Stimulated activated CD4-positive, alpha-beta T cell treated with anti-CD3 and anti-CD28 coated beads, Interleukin-1b, Interleukin-23, amount 100 ng/mL, for 1 hour (primary cell): Measurements from ENCODE around the gene NUF2.
"Not testable (repeated sequence)": the region's sequence is repeated elsewhere in the genome, so short reads cannot be mapped to it uniquely, and the experiment has no call there.

ENCODE experiments used
- DNase-seq, 2 donors: peaks; one replicate each; pipeline ENCODE4 v3.0.0-alpha.2; 2020; ENCODE audit warnings: low read depth in 2 of 2

NUF2 gene

GRCh38 chr1:163335216-163335615, 13.5 kb downstream of the NUF2 start:
- DNase-seq, result no peak

DNA sequence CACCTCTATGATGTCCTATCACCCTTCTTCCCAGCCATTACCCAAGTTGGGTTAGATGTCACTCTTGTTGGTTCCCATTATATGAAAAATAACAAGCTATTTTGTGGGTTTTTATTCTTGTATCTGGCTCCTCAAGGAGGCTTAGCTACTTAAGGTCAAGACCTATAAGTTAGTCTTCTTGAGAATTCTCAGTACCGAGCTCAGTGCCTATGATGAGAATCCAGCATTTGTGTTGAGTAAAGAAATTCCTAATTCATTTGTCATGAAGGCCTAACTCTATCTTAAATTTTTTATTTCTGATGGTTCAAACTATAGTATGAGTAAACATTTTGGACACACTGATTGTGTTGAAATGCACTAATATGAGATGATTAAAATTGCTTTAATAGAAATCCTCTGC, 15.9 kb downstream of the NUF2 start:
- no peak for DNase-seq

DNA sequence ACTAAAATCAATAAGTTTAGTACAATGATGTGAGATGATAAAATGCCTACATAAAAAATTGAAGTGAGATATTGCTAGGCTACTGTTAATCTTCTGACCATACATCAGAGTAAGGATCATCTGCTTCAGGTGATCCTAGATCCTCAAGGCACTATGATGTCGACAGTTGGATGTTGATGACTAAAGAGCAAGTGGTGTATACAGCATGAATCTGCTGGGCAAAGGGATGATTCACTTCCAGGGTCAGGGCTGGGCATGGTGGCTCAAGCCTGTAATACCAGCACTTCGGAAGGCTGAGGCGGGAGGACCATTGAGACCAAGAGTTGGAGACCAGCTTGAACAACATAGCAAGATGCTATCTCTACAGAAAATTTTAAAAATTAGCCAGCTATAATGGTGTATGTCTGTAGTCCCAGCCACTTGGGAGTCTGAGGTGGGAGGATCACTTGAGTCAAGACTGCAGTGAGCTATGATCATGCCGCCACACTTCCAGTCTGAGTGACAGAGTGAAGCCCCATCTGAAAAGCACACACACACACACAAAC, 24.6 kb downstream of the NUF2 start:
- no peak for DNase-seq

DNA sequence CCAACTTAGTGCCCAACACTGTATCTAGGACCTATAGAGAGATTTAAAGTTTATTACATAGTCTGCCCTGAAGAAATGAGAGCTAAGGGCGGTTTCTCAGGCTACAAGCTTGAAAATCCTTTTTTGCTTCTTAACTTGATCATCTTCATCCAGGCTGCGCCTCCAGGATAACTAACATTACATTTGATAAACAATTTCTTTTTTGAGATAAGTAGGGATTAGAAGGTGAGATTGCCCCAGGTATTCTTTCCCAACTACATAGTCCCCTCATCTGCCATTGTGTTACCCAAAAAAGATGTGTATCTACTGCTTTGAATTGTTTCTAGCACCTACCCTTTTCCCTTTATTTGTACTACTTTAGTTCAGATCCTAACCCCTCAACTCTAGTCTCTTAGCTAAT, 25.4 kb downstream of the NUF2 start:
- no peak for DNase-seq

DNA sequence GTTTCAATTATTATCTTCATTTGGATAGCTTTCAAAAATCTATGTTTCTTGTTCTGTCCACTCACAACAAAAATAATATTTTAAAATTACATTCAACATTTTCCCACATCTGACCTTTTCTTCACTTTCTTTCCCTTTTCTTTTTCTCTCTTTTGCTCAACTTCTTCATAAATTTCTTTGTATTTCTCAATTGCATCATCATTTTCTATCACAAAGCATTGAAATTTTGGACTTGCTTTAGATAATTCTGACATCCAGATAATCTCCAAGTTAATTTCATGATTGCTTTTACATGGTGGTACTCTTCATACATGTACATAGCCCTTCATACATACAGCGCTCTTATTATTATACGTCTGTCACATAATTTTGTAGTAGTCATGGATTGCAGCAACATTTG, 30.2 kb downstream of the NUF2 start:
- DNase-seq, result no peak

DNA sequence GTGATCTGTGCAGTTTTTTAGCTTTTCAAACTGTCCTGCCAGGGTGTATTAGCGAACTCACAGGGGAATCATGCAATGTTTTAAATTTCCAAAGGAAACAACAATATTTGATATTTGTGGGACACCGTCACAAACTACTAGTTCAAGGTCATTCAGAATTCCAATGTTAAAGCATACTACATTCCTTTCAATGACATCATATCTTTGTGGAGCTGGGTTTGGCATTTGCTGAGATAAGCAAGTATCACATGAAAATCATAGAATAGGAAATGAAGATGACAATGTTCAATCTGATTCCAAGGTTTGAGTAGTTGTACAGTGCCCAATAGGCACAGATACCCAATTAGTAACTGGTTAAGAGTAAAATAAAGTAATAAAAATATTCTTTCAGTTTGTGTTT, 35.6 kb downstream of the NUF2 start:
- no peak for DNase-seq

- not testable (repeated sequence) for DNase-seq
Measured at GRCh38 chr1:163358172-163358571, 36.4 kb downstream of the NUF2 start.

DNA sequence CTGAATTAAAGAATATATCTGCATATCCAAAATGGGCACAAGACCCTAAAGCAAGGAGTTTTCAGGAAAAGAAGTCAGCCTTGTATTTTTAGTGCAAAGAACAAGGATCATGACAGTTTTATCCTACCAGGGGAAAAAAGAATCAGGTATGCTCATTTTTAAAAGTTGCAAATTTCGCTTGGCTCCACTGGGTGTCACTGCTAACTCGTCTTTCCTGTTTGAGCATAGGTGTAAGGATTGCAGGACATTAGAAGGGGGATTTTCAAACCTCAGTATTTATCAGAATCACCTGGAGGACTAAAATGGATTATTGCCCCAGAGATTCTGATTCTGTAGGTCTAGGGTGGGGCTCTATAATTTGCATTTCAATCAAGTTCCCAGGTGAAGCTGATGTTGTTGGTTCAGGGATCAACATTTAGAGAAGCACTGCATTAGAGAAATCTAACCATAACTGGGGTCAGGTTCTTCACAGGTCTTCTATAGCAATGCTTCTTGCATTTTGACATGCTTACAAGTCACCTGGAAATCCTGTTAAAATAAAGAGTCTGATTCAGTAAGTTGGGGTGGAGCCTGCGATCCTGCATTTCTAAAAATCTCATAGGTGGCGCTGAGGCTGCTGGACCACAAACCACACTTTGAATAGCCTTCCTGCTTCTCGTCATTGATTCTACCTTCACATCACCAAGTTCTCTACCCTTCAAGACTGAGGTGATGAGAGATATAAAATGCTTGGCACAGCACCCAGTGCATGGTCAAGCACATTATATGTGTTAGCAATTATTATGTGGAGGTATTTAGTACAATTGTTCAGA, 39.6 kb downstream of the NUF2 start:
- DNase-seq, result no peak

- no peak for DNase-seq
Measured at GRCh38 chr1:163365186-163365585, 43.4 kb downstream of the NUF2 start.

DNA sequence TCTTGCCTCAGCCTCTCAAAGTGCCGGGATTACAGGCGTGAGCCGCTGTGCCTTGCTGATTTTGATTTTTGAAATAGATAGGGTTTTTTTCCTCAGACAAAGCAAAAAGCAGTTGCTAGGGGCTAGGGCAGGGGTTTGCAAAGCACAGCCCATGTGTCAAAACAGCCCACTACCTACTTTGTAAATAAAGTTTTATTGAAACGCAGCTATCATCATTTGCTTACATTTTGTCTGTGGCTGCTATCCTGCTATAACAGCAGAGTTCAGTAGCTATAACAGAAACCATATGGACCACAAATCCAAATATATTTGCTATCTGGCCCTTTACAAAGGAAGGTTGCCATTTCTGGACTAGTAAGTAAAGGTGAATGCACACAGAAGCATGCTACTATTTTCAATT, 44.8 kb downstream of the NUF2 start:
- DNase-seq, result no peak

GRCh38 chr1:163367721-163368120, 46.0 kb downstream of the NUF2 start:
- no peak for DNase-seq

GRCh38 chr1:163372576-163372975, 50.8 kb downstream of the NUF2 start:
- no peak for DNase-seq

DNA sequence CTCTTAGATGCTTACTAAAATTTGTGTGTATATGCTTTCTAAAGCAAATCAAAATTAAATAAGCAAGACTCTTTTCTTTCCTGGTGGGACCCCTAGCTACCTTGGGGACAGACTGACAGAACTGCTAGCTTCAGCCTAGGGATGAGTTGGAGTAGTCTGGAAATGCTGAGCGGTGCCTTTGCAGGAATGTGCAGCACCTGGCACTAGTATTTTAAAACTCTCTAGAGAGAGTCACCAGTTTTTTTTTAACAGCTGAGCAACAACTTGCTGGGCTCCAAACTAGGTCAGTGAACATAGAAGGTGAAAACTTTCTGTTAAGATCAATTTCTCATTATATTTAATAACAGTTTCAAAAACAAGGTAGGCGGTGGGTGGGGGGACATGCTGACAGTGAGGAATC, 56.8 kb downstream of the NUF2 start:
- DNase-seq, result no peak

- DNase-seq, result no peak
Measured at GRCh38 chr1:163379801-163380200, 58.0 kb downstream of the NUF2 start.

DNA sequence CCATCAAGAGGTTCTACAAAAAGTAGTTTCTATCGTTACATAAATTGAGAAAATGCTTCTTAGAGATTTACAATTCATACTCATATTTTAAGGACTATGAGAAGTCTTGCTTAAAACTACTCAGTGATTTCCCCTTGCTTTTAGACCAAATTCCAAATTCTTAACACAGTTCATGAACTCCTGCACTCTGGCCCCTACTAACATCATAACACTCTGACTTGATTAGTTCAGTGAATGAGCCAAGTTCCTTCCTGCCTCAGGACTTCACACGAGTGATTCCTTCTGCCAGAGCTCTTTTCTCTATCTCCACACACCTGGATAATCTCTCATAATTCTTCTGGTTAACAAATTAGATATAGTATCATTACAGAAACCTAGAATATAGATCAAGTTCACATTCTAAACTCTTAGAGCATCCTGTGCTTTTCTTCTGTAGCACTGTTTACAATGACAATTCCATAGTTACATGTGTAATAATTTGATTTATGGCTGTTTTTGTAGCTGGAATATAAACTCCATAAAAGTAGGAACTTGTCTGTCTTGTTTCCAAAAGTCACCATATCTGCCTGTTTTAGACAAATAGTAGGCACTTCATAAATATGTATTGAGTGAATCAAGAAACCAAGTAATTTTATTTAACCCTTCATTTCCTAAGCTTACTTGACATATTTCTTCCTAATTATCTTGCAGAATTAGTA, 59.9 kb downstream of the NUF2 start:
- DNase-seq, result no peak

- no peak for DNase-seq
Measured at GRCh38 chr1:163382395-163382794, 60.6 kb downstream of the NUF2 start.

- DNase-seq, result no peak
Measured at GRCh38 chr1:163387146-163387545, 65.4 kb downstream of the NUF2 start.

DNA sequence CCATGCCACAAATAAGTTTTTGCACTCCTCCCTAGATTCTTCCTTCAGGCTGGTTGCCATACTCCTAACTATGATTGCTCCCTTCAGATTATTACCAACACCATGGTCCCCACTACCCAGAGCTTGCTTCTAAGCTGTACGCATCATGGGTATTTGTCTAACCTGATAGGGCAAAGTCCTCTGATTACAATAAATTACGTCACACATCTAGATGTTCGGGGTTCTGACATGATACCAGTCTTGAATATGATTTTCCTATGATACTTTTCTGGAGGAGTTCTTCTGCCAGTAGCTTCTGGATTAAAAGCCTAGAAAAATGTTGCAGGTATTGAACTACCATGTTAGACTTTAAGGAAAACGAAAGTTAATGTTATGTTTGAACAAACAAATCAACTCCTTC, 67.2 kb downstream of the NUF2 start:
- DNase-seq, result no peak

DNA sequence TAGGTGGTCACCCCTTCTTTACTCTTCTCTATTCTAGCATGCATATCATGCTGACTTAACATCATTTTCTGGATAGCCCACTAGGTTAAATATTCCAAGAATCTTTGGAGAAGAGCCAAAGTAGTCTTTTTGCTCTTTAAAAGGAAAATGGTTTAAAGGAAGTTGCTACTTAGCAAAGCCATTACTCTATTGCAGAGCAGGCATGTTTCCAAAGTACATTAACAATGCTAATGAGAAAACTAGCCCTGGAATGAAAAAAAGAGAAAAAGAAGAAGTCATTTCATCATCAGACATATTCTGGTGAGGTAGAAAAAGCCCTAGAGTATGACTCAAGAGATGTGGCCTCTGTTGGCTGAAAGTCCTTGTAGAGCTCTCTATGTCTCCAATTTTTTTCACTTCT, 74.0 kb downstream of the NUF2 start:
- DNase-seq, result no peak

- no peak for DNase-seq
Measured at GRCh38 chr1:163397451-163398200, 75.9 kb downstream of the NUF2 start.

GRCh38 chr1:163399001-163399400, 77.2 kb downstream of the NUF2 start:
- no peak for DNase-seq

GRCh38 chr1:163399976-163400601, 78.3 kb downstream of the NUF2 start:
- no peak for DNase-seq
